ENCODE results near the gene LCE5A.
"Not testable (repeated sequence)": the region's sequence is repeated elsewhere in the genome, so short reads cannot be mapped to it uniquely, and the experiment has no call there.

The LCE5A gene, protein sequence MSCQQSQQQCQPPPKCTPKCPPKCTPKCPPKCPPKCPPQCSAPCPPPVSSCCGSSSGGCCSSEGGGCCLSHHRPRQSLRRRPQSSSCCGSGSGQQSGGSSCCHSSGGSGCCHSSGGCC

DNA sequence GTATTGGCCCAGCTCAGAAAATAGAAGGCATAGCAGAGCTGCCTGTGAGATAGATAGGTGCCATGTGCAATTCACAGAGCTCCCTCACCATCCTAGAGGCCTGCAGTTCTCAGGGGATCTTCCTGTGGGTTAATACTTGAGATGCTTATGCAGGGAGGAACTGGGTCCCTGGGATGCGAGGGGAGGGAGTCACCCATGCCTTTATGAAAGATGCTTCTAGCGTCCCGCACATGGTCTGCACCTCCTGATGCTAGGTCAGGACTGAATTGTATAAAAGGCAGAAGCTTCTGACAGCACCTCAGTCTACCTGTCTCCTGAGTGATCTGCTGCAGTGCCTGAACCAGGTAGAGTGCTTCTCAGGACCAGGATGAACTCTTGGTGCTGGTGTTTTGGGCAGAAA, at the start of gene LCE5A:
Gene LCE5A, plus strand, starts transcription at position 301 of the 400 bp plus-strand sequence. CDS start 732 bp downstream, outside the sequence.
- DNase-seq = no peak

DNA sequence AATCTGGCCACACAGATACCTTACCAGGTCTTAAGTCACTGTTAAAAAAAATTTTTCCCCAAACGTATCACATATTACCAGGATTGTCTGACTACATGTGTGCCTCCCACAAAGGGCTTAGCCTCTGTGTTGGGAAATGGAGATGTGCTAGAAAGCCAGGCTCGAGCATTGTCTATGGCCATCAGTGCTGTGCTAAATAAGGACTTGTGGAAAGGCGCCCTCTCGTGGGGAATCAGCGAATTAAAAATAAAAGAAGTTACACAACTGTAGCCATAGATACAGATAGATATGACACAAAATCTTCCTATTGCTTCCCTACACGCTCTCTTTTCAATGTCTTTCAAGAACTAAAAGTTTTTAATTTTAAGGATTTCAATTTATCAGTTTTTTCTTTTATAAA, 49.1 kb upstream of the LCE5A start:
- peak; percentile 36 for DNase-seq

DNA sequence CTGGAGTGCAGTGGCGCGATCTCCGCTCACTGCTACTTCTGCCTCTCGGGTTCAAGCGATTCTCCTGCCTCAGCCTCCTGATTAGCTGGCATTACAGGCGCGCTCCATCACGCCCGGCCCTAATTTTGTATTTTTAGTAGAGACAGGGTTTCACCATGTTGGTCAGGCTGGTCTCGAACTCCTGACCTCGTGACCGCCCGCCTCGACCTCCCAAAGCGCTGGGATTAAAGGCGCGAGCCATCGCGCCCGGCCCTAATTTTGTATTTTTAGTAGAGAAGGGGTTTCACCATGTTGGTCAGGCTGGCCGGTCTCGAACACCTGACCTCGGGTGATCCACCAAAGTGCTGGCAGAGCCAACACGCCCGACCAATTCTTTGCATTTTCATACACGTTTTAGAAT, 48.0 kb upstream of the LCE5A start:
- DNase-seq = no peak

DNA sequence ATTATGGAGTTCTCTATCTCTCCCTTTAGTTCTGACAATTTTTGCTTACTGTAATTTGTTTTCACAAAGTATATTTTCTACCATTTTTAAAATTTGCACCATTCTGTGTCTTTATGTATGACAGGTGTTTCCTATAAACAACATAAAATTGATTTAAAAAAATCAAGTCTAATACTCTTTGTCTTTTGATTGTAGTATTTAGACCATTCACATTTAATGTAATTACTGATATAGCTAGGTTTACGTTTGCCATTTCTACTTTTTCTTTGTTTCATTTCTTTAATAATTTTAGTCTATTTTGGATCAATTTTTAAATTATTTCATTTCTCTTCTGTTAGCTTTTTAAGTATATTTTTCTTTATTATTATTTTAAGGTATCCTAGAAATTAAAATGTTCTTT, 44.4 kb upstream of the LCE5A start:
- no peak for DNase-seq

DNA sequence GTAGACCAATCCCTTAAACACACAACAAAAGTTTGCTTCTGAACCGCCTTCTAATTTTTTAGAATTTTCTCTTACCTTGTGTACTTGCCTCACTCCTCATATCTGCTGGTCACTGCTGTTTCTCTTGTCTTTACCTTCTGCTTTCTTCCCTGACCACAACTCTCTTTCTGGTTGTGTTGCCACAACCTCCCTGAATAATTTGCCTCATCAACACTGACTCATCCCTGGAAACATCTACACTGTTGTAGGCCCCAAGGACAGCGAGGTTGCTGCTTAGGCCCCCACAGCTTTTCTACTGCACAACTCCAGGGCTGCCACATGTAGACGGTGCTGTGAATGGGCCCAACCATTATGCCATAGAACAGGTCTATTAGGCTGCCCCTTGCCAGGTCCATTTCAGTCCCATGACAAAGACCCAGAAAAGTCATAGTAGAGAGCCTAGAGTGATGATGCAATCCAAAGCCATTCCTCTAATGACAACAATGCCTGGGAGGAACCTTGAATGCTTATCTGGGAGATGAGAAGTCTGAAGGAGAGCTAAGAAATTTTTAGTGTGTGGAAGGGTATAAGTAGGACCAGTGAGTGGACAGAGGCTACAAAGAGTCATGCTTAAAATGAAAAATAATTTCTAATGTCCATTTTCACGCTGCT, 36.6 kb upstream of the LCE5A start:
- no peak for DNase-seq

DNA sequence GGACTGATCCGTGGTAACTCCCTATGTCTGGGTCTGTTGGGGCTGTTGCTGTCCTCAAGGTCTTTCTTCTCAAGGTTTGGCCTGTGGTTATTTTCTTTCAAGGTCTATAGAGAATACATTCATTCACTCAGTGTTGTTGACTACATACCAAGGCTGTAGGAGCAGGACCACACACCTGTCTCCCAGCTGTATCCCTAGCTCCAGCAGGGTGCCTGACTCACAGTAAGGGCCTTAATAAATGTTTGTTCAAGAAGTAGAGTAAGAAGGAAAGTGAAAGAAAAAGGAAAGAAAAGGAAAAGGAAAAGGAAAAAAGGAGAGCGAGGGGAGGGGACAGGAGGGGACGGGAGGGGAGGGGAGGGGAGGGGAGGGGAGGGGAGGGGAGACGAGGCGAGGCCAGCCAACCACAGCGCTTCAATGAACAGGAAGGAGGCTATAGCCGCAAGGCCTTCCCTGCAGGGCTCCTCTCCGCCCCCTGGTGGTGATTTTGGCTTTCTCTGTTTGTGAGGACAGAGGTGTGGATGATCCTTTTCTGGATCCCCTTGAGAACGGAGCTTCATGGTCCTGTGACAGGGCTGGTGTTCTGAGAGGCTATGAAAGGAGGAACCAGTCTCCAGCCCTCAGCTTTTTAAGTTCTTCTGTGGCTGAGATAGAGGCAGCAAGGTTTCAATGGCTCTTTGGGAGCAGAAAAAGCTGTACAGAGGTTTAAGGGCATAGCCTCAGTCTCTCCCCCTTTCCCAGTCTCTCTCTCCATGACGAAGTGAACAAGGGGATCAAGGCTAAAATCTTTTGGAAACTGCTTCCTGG, 30.6 kb upstream of the LCE5A start:
- no peak for DNase-seq

DNA sequence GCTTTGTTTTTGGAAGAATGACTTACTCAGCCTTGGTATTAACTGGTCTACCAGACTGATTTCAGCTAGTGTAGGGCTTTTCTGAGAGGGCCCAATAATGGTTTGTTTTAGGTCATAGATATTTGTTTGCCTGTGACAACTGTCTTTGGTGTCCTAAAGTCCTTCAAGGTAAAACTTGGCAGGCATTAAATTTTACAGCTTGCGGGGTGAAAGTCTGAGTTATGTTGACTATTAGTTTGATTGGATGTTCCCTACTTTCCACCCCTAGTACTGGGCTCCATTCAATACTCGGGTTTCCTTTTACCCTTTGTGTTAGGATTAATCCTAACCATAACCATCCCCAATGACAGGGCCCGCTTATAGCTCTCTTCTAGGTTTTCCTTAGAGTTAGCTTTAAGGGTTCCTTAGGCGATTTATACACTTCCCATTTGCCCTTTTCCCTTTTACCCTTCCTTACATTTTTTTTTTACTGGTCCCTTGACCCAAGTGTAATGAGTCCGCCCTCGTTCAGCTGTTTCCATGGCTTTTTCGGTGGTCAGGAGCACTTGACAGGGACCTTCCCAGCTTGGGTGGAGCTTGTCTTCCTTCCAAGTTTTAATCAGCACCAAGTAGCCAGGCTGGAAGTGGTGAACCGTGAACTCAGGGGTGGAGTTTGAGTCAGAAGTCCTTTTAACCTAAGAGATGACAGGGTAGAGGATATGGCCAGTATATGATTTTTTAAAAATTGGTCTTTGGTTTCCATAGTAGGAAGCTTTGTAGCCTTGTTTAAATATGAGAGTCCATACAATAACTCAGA, 28.5 kb upstream of the LCE5A start:
- no peak for DNase-seq

DNA sequence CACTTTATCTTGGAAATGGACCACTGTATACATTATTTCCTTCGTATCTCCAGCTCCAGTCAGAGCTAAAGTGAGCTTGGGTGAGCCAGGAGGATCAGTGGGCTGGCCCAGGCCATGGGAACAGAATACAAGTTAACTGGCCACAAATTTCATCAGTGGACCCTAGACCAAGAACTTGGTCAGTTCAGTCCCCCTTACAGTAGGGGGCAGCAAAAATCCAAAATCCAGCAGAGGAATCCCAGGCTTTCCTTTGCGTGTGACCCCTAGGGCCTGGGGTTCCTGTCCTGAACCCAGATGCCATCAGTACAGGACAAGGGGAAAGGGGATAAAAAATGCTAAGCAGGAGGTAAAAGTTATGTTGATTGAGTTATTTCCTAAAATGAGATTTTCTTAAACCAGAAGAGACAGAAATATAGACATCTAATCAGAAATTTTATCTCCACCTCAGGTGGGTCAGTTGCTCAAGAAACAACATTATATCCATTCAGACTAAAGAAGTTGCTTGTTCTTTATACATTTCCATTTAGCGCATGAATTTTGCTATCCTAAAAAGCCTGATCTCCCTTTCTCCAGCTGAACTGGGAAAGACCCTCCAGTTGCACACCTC, 24.1 kb upstream of the LCE5A start:
- DNase-seq = no peak

DNA sequence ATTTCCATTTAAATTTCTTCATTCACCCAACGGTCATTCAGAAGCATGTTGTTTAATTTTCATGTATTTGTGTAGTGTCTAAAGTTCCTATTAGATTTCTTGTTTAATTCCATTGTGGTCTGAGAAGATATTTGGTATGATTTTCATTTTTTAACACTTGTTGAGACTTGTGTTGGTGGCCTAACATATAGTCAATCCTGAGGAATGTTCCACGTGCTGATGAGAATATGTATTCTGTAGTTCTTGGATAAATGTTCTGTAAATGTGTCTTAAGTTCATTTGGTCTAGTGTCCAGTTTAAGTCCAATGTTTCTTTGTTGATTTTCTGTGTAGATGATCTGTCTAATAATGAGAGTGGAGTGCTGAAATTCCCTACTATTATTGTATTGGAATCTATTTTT, 22.7 kb upstream of the LCE5A start:
- DNase-seq = no peak

DNA sequence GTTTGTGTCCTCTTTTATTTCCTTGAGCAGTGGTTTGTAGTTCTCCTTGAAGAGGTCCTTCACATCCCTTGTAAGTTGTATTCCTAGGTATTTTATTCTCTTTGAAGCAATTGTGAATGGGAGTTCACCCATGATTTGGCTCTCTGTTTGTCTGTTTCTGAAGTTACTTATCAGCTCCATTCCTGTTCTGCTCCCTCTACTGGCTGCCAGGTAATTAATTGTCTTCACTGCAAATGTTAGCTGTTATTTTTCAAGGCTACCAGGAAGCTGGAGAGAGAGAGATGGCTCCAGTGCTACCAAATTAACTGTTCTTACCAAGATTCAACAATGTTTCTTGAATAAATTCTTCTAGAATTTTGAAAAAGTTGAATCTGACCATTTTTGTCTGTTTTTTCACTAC, 19.1 kb upstream of the LCE5A start:
- DNase-seq = not testable (repeated sequence)

DNA sequence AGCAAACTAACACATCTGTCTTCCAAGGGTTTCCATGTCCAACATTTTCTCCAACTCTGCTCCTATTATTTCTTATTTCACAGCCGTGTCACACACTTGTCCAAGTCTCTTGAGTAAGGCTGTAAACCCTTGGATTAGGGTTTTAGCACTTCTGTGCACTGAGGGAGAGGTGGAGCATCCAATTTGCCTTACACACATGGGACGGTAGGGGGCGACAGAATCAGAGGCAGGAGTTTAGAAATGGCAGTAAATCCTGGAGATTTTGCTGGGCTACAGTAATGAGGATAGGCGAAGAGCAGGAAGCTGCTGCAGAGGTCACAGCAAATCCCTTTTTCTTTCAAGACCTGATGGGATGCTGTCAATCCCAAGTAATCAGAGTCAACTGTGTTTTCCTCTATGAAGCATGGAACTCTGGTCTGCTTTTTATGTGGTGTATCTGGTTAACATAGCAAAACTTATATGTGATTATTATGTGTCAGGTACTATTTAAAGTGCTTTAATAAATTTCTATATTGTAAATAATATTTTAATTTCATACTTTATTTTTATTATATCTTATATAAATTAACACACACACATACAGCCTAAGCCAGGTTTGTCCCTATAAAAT, 15.4 kb upstream of the LCE5A start:
- DNase-seq = no peak

DNA sequence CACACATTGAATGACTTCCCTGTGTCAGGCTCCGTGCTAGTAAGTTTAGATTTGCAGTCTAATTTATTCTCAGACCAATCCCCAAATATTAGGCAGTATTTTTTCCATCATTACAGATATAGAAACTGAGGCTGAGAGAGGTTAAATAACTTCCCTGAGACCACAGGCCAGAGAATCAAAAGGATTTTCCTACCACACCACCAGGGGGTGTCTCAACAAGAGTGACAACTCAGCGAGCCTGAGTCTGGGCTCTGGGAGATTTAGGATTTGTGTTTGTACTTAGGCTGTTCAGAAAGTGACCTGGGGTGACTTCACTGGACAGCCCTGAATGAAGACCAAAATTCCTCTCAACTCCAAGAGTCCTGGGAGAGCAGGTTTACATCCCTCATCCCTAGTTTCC, 13.3 kb upstream of the LCE5A start:
- DNase-seq = no peak

DNA sequence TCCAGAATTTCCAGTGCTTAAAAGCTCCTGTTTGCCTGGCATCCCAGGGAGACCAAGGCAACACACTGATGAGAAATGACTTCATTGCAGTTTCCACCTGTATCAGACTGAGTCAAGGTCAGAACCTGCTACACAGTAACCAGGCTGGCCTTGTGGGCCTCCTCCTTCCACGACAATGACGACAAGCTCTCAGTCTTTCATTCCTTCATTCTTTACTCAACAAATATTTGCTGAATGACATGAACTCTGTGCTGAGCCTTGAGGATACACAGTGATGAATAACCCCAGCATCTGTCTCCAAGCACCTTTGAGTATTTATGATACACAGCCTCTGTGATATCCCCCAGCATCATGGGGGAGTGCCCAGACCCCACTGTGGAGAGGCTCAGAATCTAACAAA, 8.9 kb upstream of the LCE5A start:
- no peak for DNase-seq

DNA sequence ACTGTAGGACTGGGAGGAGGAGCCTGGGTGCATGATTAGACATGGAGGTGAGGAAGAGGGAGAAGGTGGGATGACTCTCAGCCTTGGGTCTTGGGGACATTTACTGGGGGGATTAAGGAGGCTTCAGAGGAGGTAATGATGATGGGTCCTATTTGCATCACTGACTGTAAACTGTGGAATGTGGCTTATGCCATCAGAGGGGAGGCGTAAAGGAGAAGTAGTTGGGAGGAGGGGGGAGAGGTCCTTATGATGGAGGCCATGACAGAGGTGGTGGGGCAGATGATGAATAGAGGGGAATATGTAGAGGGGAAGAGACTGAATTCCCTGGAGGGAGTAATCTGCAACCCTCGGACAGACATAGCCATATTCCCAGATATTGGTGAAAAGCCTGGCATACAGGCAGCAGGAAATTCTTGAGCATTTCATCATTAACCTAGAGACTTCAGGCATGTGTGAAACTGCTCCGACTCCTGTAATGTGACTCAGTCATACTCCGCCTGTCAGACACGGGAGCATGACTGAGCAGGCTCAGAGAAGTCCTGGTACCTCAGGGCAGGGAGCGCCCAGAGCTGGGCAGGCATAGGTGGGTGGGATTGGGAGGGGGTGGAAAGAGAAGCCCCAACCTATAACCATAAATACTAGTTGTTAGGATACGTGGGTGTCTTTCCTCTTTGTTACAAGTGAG, 8.0 kb upstream of the LCE5A start:
- no peak for DNase-seq

DNA sequence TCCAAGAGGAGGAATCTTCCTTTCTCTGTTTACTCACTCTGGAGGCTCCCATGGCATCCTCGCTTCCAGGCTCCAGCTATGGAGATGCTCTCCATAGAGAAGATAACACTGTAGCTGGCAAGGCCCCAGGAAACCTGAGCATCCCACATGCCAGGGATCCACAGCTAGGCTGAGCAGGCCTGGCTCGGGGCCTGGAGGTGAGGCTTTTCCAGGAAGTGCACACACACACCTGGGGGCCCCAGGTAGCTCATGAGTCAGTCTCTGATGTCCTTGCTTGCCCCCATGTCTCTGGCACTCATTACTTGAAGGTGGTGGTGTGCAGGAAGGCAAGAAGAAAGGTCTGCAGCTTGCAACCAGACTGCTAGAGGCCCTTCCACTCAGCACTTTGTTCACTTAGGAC, 5.5 kb upstream of the LCE5A start:
- no peak for DNase-seq

DNA sequence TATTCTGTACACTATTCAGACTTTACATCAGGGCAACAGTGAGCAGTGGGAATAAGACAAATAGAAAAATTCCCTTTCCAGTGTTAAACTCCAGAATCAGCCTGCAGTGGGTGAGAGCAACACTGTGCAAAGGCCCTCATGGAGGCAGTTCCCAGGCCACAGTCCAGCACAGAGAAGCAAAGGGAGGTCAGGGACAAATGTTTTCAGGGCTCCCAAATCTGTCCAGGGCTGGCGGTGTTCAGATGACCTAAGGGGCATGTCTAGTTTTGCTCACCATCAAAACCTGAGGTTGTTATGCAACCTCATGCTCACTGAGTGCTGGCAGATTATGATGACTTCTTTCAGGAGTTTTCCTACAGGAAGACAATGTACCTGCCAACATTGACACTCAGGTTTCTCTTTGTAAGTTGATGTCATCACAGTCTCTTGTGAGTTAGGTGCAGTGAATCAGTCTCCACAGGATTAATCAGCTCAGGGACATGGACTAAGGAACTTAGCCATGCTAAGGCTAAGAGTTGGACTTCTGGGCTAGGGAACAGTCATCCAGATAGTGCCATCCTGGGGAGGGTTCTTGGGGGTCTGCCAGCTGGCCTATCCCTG, 3.6 kb upstream of the LCE5A start:
- no peak for DNase-seq

DNA sequence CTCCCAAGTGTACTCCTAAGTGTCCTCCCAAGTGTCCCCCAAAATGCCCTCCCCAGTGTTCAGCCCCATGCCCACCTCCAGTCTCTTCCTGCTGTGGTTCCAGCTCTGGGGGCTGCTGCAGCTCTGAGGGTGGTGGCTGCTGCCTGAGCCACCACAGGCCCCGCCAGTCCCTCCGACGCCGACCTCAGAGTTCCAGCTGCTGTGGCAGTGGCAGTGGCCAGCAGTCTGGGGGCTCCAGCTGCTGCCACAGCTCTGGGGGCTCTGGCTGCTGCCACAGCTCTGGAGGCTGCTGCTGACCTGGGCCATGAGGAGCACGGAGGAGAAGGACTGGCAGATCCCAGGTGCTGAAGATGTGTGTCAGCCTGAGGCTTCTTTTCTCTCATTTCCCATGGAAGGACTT, 993 bp downstream of the LCE5A start:
- no peak for DNase-seq

DNA sequence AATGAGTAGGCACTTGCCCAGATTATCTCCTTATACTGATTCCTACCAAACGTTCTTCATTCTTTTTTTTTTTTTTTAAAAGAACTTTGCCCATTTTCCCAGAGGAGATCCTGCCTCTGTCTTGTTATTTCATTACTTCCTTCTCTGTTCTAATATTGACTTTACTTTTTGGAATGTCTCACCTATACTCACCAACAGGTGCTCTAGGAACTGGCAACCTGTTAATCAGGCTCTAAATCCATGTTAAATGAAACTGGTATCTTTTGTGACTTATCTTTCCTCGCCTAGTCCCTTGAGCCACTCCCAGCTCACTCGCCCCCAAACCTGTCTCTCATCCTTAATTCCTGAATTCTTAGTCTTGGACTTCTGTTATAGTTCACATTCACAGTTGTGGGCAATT, 2.5 kb downstream of the LCE5A start:
- no peak for DNase-seq

DNA sequence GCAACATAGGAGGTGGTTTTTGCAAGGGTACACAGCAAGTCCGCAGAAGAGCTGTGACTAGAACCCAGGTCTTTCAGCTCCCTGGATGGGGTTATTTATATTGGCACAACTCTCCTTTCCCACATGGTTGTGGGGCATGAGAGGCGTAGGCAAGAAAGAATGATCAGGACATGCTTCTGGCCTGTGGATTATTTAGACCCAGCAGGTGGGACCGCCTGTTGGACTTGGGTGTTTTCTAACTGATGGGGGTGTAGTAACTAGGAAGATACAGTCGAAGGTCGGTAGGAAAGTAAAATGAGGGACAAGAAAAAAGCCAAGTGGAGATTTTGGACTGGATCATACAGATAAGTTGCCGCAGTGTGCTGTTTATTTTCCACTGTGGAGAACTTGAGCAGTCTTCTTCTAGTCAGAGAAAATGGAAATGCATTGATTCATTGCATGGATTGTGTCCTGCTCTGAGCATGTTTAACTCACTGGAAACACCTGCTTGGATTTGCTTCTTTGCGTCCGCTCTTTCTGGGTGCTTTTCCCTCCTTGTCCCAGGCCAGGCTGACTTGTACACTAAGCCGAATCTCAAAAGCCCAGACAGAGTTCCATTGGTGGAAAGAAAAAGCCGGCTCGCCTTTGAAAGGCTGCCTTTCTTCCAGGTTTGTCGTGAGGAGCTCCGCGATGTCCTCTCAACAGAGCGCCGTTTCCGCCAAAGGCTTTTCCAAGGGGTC, 4.3 kb downstream of the LCE5A start:
- no peak for DNase-seq

DNA sequence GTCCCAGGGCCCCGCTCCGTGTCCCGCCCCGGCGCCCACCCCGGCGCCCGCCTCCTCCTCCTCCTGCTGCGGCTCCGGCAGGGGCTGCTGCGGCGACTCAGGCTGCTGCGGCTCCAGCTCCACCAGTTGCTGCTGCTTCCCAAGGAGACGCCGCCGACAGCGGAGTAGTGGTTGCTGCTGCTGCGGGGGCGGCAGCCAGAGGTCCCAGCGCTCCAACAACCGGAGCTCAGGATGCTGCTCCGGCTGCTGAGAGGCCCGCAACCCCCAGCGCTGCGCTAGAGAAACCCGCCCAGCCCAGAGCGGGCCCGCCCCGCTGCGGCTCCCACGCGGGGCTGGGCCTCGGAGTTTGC, 4.8 kb downstream of the LCE5A start:
- no peak for DNase-seq

DNA sequence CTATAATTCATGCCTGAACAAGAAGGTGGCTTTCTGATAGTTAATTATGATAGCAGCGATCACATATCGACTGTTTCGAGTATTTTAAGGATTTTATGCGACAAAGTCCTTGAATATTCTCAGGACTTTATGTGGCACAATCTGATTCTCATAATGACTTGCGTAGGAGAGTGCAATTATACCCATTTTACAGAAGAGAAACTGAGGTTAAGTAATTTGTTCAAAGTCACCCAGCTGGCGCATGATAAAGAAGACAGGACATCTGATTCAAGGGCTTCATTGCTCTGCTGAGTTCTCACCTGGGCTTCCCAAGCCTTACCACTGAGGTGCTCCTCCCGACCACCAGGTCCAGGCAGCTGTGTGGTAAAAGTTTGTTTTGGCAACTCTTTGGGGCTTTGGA, 5.5 kb downstream of the LCE5A start:
- DNase-seq = no peak
